ENCODE results near the gene SH3YL1.
"Not testable (repeated sequence)": the region's sequence is repeated elsewhere in the genome, so short reads cannot be mapped to it uniquely, and the experiment has no call there.

DNA sequence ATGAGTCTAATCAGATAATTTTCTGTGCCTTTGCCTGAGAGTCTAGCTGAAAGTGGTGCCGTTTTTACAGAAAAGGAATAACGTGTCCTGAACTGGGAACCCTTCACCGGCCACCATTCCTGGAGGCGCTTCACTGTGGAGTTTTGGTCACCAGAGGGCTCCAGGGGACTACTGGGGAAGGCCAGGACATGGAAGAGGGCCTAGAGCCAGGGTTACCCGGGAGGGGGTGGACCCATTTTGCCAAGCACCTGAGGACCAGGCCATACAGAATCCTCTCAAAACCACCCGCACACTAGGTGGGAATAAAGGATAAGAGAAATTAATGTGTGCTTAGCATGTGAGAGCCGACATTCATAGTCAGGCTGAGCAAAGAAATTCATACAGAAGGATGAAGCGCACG lies 91.7 kb downstream of the SH3YL1 start:
- TF ChIP-seq, protein P1, sequence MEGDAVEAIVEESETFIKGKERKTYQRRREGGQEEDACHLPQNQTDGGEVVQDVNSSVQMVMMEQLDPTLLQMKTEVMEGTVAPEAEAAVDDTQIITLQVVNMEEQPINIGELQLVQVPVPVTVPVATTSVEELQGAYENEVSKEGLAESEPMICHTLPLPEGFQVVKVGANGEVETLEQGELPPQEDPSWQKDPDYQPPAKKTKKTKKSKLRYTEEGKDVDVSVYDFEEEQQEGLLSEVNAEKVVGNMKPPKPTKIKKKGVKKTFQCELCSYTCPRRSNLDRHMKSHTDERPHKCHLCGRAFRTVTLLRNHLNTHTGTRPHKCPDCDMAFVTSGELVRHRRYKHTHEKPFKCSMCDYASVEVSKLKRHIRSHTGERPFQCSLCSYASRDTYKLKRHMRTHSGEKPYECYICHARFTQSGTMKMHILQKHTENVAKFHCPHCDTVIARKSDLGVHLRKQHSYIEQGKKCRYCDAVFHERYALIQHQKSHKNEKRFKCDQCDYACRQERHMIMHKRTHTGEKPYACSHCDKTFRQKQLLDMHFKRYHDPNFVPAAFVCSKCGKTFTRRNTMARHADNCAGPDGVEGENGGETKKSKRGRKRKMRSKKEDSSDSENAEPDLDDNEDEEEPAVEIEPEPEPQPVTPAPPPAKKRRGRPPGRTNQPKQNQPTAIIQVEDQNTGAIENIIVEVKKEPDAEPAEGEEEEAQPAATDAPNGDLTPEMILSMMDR (IDR thresholded peaks at IDR 0.05; ENCODE audit: insufficient read depth, low read depth, low read length), result not testable (repeated sequence)
- not testable (repeated sequence) for TF ChIP-seq EZH2 (IDR thresholded peaks at IDR 0.05; ENCODE audit: insufficient read depth, low read length)
